SU-DHL-6 (cell line): Measurements from ENCODE around the gene TMEM221.

Experiments
- CTCF ChIP-seq: fragments of 200-600 bp; sonication (generic); IDR thresholded peaks from one replicate; pipeline ENCODE4 v1.5.1; 2017; ENCODE audit warnings: antibody characterized with exemption, mild to moderate bottlenecking, low read length, moderate library complexity; ENCODE audit not compliant: insufficient read depth, poor library complexity, severe bottlenecking
- EZH2phosphoT487 ChIP-seq: fragments of 200-600 bp; sonication (generic), shearing (Covaris generic); conservative IDR thresholded peaks from 2 replicates; pipeline ENCODE4 v1.6.1; 2018; ENCODE audit warnings: mild to moderate bottlenecking, antibody characterized with exemption, low read length, moderate library complexity, mixed read lengths

- TF ChIP-seq CTCF (no peak), EZH2phosphoT487 (no peak)
Measured at GRCh38 chr19:17404621-17405249, 43.7 kb downstream of the TMEM221 start.
